IMR-90 (cell line): ENCODE data around the gene MLEC. TPM values are rescaled to one million over a fixed set of nuclear protein-coding genes. Genes with fewer than 3 reads are reported as not detected.

Source experiments
- ATAC-seq: fragments of 200-7000 bp; cut with Tn5 transposase; 2 replicates; pipeline ENCODE4 v1.9.1; 2020; ENCODE audit warnings: low read depth, mild to moderate bottlenecking, moderate library complexity
- BruUV-seq: library from RNA; stranded (reverse); fragments of 400-500 nt; replicated peaks from 2 replicates; lab custom pipeline; 2021; lab: Mats Ljungman, UMichigan
- CTCF ChIA-PET: fragments of 300-600 bp; formaldehyde crosslinking; extraction: SDS; loops from one replicate; lab custom pipeline; 2021; ENCODE audit warnings: antibody characterized with exemption; lab: Yijun Ruan, JAX
- POLR2A ChIA-PET: fragments of 300-600 bp; sonication (Branson Sonifier 250); formaldehyde crosslinking; loops from one replicate; lab custom pipeline; 2022; ENCODE audit warnings: antibody characterized with exemption; ENCODE audit not compliant: unreplicated experiment; lab: Charles Lee
- DNase-seq: peaks from one replicate; pipeline ENCODE4 v3.0.0; 2013
- H2AFZ ChIP-seq: replicated peaks from 2 replicates; pipeline ENCODE3; 2013; ENCODE audit warnings: low read length, mild to moderate bottlenecking; ENCODE audit not compliant: poor library complexity
- H2AK5ac ChIP-seq: 2 replicates; pipeline ENCODE4 v1.6.1; 2013; ENCODE audit warnings: low read depth, low read length, inconsistent platforms
- H2AK9ac ChIP-seq: replicated peaks from 2 replicates; pipeline ENCODE3; 2013; ENCODE audit warnings: mild to moderate bottlenecking, low read depth, low read length, moderate library complexity; ENCODE audit not compliant: poor library complexity
- H2BK120ac ChIP-seq: 2 replicates; pipeline ENCODE4 v1.6.1; 2013; ENCODE audit warnings: low read depth, low read length, inconsistent platforms
- H2BK15ac ChIP-seq: 3 replicates; pipeline ENCODE4 v1.6.1; 2013; ENCODE audit warnings: low read depth, low read length, inconsistent platforms
- H2BK20ac ChIP-seq: 2 replicates; pipeline ENCODE4 v1.6.1; 2013; ENCODE audit warnings: low read depth, mild to moderate bottlenecking, inconsistent platforms, low read length, moderate library complexity
- H2BK5ac ChIP-seq: 2 replicates; pipeline ENCODE4 v1.6.1; 2013; ENCODE audit warnings: mild to moderate bottlenecking, low read depth, low read length, inconsistent platforms; ENCODE audit not compliant: poor library complexity, severe bottlenecking
- H3K14ac ChIP-seq: replicated peaks from 2 replicates; pipeline ENCODE4 v1.6.1; 2013; ENCODE audit warnings: low read depth, low read length, inconsistent platforms
- H3K18ac ChIP-seq: 2 replicates; pipeline ENCODE4 v1.6.1; 2013; ENCODE audit warnings: low read depth, low read length, control low read depth
- H3K23ac ChIP-seq: 2 replicates; pipeline ENCODE4 v1.6.1; 2013; ENCODE audit warnings: low read depth, low read length, inconsistent platforms
- H3K27ac ChIP-seq: 2 replicates; pipeline ENCODE4 v1.5.1; 2013; ENCODE audit warnings: mild to moderate bottlenecking, control low read depth, low read length; ENCODE audit not compliant: insufficient read depth
- H3K27me3 ChIP-seq: 2 replicates; pipeline ENCODE4 v1.6.1; 2013; ENCODE audit warnings: low read length; ENCODE audit not compliant: control insufficient read depth, insufficient read depth
- H3K36me3 ChIP-seq: 2 replicates; pipeline ENCODE4 v1.6.1; 2013; ENCODE audit warnings: low read length, mixed read lengths; ENCODE audit not compliant: control insufficient read depth, insufficient read depth
- H3K4ac ChIP-seq: 2 replicates; pipeline ENCODE4 v1.6.1; 2013; ENCODE audit warnings: low read depth, low read length, inconsistent platforms
- H3K4me1 ChIP-seq: 2 replicates; pipeline ENCODE4 v1.6.1; 2013; ENCODE audit warnings: low read length, mixed read lengths; ENCODE audit not compliant: control insufficient read depth, insufficient read depth
- H3K4me2 ChIP-seq: 2 replicates; pipeline ENCODE4 v1.6.1; 2013; ENCODE audit warnings: low read depth, mild to moderate bottlenecking, control low read depth, low read length, moderate library complexity
- H3K4me3 ChIP-seq: 2 replicates; pipeline ENCODE4 v1.5.1; 2013; ENCODE audit warnings: low read depth, mild to moderate bottlenecking, control low read depth, low read length, moderate library complexity; ENCODE audit not compliant: insufficient read depth
- H3K56ac ChIP-seq: 2 replicates; pipeline ENCODE4 v1.6.1; 2013; ENCODE audit warnings: low read length, inconsistent platforms; ENCODE audit not compliant: insufficient read depth; ENCODE audit errors: extremely low read depth
- H3K79me1 ChIP-seq, 2 experiments: 2 replicates each; pipeline ENCODE4 v1.6.1; 2013; ENCODE audit warnings: low read length in 2 of 2, inconsistent platforms in 1 of 2, low read depth in 1 of 2
- H3K9ac ChIP-seq: 2 replicates; pipeline ENCODE4 v1.6.1; 2013; ENCODE audit warnings: low read depth, low read length, control low read depth
- H3K9me1 ChIP-seq: 2 replicates; pipeline ENCODE4 v1.6.1; 2013; ENCODE audit warnings: low read length, inconsistent platforms; ENCODE audit not compliant: insufficient read depth
- H3K9me3 ChIP-seq: 2 replicates; pipeline ENCODE4 v1.6.1; 2013; ENCODE audit warnings: low read length; ENCODE audit not compliant: control insufficient read depth, insufficient read depth
- H4K20me1 ChIP-seq: 2 replicates; pipeline ENCODE4 v1.6.1; 2013; ENCODE audit warnings: low read length, inconsistent platforms; ENCODE audit not compliant: insufficient read depth
- H4K5ac ChIP-seq: 2 replicates; pipeline ENCODE4 v1.6.1; 2013; ENCODE audit warnings: mild to moderate bottlenecking, low read depth, low read length, control low read depth
- H4K8ac ChIP-seq, 2 experiments: 2 replicates each; pipeline ENCODE4 v1.6.1; 2013; ENCODE audit warnings: low read depth in 2 of 2, low read length in 2 of 2, control low read depth in 1 of 2, inconsistent platforms in 1 of 2
- H4K91ac ChIP-seq: 2 replicates; pipeline ENCODE4 v1.6.1; 2013; ENCODE audit warnings: low read depth, low read length, inconsistent platforms; ENCODE audit not compliant: insufficient read depth
- ELK1 ChIP-seq: fragments of 150-350 bp; IDR thresholded peaks from 2 replicates; pipeline ENCODE4 v1.6.1; 2016; ENCODE audit warnings: low read depth, mild to moderate bottlenecking, low read length, moderate library complexity, borderline replicate concordance
- MAZ ChIP-seq: IDR thresholded peaks from 2 replicates; pipeline ENCODE4 v1.6.1; 2012; ENCODE audit warnings: low read depth, mild to moderate bottlenecking, low read length, improper control_type of control experiment, moderate library complexity, borderline replicate concordance
- WGBS, 2 experiments: methylation state at CpG; one replicate each; pipeline versions ENCODE4 v1.1.5 to v1.1.7; 2013; ENCODE audit warnings: missing lambda C conversion rate in 2 of 2; ENCODE audit not compliant: insufficient read length in 1 of 2; ENCODE audit errors: extremely low coverage in 2 of 2; 5-methylcytosine and 5-hydroxymethylcytosine counted together
- dilution Hi-C: fragments of 300-500 bp; cut with HindIII; formaldehyde crosslinking; loops from one replicate; pipeline ENCODE4 v1.14.3; 2018; ENCODE audit warnings: low sequenced_read_pairs; ENCODE audit not compliant: unreplicated experiment
- in situ Hi-C: fragments of 300-500 bp; cut with MboI; formaldehyde crosslinking; loops from 3 replicates; pipeline ENCODE4 v1.14.3; 2019; ENCODE audit warnings: low sequenced_read_pairs, inconsistent platforms, mixed read lengths
- intact Hi-C: fragments of 100-400 bp; cut with micrococcal nuclease; formaldehyde crosslinking; loops from 2 replicates; pipeline ENCODE4 v1.10.0; 2022
- polyA plus RNA-seq, 3 experiments: library from polyadenylated mRNA; depleted of rRNA; stranded (reverse); fragments of >200 nt; gene quantifications; 2 replicates each; pipeline ENCODE4 v1.2.3, GENCODE V29; 2012; ENCODE audit warnings: low replicate concordance in 1 of 3
- total RNA-seq: library from RNA; depleted of rRNA; stranded (reverse); fragments of >200 nt; gene quantifications from 2 replicates; pipeline ENCODE4 v1.2.3, GENCODE V29; 2012

Gene MLEC
- total and polyA plus RNA-seq, 2 of the 4 experiments (the other 2 are of a cell fraction): 44.1 to 137 TPM

GRCh38 chr12:120686151-120686689, 729 bp upstream of the MLEC start:
- Histone ChIP-seq H2BK5ac (peak overlapping the region; percentile 80), H3K36me3 (no peaks in the 10 kb centered on the region), H4K91ac (peak overlapping the region; percentile 97), H3K4me3 (peak overlapping the region; percentile 86), H2AFZ (peak overlapping the region; percentile 97), H2AK9ac (peak overlapping the region; percentile 96), H3K27ac (peak overlapping the region; percentile 85), H3K9ac (peak overlapping the region; percentile 93), H3K27me3 (no peaks in the 10 kb centered on the region; the same call in 1 of the 2 replicates), H2BK120ac (peak overlapping the region; percentile 94), H3K4me2 (peak overlapping the region; percentile 93), H4K8ac (peak overlapping the region; percentile 91 to 97), H4K5ac (peak overlapping the region; percentile 89), H3K4ac (peak overlapping the region; percentile 98), H3K18ac (peak overlapping the region; percentile 80), H4K20me1 (peaks cover 38% of the 10 kb centered on the region), H3K9me1 (peaks cover 14% of the 10 kb centered on the region), H2AK5ac (0 out of 2 replicates have a peak overlapping the region, but pooled peaks have one; percentile 18), H2BK20ac (no peak overlapping the region), H3K56ac (peak overlapping the region; percentile 96), H2BK15ac (peak overlapping the region; percentile 65; the same call in 2 of the 3 replicates), H3K79me1 (peaks cover 18 to 39% of the 10 kb centered on the region in 2 experiments), H3K23ac (peak overlapping the region; percentile 94), H3K4me1 (peaks cover 8% of the 10 kb centered on the region), H3K9me3 (no peaks in the 10 kb centered on the region), H3K14ac (peak overlapping the region; percentile 99)
- WGBS, 2 experiments: 2% methylated on average over 21 of the region's 46 CpGs; no CpG with 5 or more reads in 1 of the 2 experiments
- peak; percentile 96 for DNase-seq
- dilution Hi-C loops: no loop called here
- no TSS peak for BruUV-seq
- ChIA-PET POLR2A (no interaction called here), CTCF (interaction anchor here (1.9 kb wide), 1 partner anchor 37 kb away, joined by 6 read pairs; no protein-coding TSS in a partner anchor)
- in situ Hi-C loops: no loop called here
- ATAC-seq: peak; percentile 82
- intact Hi-C loops: no loop called here
- TF ChIP-seq ELK1: no peak
- peak; percentile 55; the same call in 1 of the 2 replicates for TF ChIP-seq MAZ
